GM20000 (cell line): ENCODE results near the gene HNRNPD.

Source experiments
- DNase-seq: peaks from one replicate; pipeline ENCODE4 v3.0.0; 2012; ENCODE audit warnings: low spot score
- CTCF ChIP-seq: IDR thresholded peaks from 2 replicates; pipeline ENCODE4 v1.5.1; 2012; ENCODE audit warnings: mild to moderate bottlenecking, control low read depth; ENCODE audit errors: extremely low read depth, missing control alignments

Gene HNRNPD

DNA sequence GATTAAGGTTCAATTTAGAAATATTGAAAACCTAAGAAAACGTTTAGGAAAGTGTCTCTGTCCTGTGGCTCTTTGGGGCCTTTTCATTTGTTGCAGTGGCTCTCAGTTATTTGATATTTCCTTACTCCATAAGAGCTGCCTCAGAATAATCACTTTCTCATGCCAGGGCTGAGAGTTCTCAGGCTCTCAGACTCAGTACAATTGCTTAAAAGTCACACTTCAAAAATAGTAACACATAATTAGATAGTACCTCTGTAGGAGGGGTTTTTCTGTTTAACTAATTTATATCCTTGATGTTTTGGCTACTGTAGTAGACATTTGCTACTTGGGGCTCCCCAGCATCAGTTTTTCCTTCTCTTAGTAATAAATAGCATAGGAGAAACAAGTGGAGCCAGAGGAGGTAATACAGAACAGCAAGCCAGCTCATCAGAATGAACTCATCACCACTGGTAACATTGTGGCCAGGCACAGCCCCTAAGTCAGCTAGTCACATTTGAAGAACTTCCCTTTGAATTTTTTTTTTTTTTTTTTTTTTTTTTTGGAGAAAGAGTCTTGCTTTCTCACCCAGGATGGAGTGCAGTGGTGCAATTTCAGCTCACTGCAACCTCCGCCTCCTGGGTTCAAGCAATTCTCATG, 8.0 kb upstream of the HNRNPD start:
- no peak for DNase-seq
- TF ChIP-seq CTCF = no peak

GRCh38 chr4:82381235-82381634, 7.4 kb upstream of the HNRNPD start:
- no peak for TF ChIP-seq CTCF
- DNase-seq = no peak

DNA sequence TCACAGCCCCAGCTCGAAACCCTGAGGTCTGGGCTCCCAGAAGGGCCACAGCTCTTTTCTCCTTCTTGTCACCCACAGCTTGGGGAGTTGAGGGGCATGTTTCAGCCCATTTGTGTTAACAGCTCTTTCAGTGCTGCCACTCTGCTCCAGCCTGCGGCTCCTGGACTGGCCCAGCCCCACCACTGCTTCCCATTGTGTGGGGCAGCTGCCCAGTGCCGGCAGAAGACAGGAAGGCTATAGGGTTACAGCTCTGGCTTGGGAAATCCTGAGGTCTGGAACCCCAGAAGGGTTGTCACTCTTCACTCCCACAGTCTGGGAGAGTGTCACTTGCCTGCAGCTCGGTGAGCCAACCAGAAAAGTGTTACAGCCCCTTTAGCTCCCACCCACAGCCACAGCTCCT, 7.0 kb upstream of the HNRNPD start:
- TF ChIP-seq CTCF = no peak
- DNase-seq = no peak

DNA sequence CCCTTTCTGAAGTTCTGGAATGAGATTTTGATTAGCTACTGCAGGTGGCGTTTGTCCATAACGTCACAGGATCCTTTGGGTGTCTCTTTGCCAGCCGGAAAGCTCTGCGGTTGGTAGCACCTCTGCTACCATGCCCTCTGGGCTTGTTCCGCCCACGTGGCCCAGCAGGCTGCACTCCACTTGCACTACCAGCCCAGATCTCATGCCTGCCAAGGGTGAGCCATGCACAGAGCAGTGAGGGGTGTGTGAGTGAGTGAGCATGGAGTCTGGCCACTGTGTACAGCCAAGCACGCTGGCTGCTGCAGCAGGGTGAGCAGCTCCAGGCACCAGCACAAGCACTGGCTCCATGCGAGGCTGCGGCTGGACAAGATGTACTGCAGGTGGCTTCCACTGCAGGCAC, 6.6 kb upstream of the HNRNPD start:
- TF ChIP-seq CTCF = no peak
- DNase-seq = no peak

DNA sequence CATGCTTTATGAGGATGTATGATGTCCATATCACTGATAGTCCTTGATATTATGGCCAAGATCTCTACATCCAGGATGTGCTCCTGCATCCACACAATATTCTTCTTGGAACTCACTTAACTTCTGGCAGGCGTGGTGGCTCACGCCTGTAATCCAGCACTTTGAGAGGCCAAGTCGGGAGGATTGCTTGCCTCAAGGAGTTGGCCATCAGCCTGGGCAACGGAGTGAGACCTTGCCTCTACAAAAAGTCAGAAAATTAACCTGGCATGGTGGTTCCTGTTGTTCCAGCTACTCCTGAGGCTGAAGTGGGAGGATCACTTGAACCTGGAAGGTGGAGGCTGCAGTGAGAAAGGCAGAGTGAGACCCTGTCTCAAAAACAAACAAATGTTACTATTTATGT, 2.3 kb upstream of the HNRNPD start:
- no peak for DNase-seq
- no peak for TF ChIP-seq CTCF

DNA sequence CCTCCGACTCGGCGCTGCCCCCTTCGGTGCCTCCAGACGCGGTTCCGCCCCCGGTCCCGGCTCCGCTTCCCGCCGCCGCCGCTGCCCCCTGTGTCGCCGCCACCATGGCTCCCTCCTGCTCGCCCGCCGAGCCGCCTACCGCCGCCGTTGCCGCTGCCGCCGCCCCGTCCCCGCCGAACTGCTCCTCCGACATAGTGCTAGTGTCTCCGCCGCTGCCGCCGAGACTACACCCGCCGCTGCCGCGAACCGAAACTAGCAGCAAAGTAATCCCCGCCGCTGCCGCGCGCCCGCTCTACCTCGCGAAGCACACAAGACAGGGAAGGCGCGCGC, 340 bp downstream of the HNRNPD start:
- no peak for TF ChIP-seq CTCF
- peak; percentile 31 for DNase-seq

DNA sequence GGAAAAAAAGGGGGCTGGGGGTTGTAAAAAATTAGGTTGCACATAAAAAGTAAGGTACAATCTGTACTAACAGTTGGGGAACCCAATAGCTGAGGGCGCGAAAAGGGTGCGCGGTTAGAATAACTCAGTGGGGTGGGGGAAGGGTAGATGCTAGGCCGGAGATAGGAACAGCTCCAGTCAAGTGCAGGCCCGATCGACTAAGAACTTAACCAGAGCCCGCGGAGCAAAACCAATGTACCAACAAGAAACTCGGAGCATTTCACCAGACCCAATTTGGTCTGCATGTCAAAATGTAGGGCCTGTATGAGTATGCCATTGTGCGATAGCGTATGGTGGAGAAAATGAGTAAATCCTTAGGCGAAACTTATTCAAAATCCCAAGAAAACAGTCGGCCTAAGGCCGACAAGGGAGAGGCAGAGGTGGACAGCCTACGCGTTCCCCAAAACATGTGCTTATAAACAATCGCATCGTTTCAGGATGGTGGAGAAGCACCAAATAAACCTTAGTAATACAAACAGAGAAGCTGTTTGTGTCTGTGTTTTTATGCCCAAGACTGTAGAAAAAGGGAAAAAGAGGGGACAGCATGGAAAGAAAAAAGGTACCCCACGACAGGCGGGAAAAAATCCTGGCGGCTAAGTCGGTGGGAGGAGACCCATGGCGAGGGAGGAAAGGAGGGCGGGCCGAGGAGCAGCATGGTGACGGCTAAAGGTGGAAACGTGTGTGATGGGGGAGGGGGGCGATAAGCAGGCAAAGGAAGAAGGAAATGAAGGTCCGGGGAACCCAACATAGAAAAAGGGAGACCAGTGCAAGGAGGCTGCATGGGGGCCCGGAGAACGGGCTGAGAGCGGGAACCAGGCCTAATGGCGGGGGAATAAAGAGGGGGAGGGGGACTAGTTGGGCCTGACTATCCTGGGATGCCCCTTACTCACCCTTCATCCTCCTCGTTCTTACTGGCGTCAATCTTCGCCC, 990 bp downstream of the HNRNPD start:
- no peak for TF ChIP-seq CTCF
- DNase-seq = peak; percentile 66
